Neural cell (in vitro differentiated cells): ENCODE data around the gene CHD2. TPM values are rescaled to one million over a fixed set of nuclear protein-coding genes. Genes with fewer than 3 reads are reported as not detected.
A peak's percentile ranks its signal among the peaks of the same experiment; 100 is the strongest.

Source experiments
- H2AFZ ChIP-seq: fragments of 200-600, 300-800 bp; sonication (generic), shearing (Covaris generic); 2 replicates; pipeline ENCODE4 v1.6.0; 2014; ENCODE audit warnings: low read depth, mild to moderate bottlenecking, antibody characterized with exemption, low read length, moderate library complexity
- H3F3A ChIP-seq: fragments of 200-600 bp; shearing (Covaris generic); 2 replicates; pipeline ENCODE4 v1.6.1; 2016; ENCODE audit warnings: mild to moderate bottlenecking, moderate library complexity, mixed read lengths, antibody characterized with exemption, low read length; ENCODE audit not compliant: insufficient read depth, poor library complexity, severe bottlenecking
- H3K27ac ChIP-seq: fragments of 200-600, 300-800 bp; sonication (generic), shearing (Covaris generic); 2 replicates; pipeline ENCODE4 v1.5.1; 2014; ENCODE audit warnings: mild to moderate bottlenecking, low read length, moderate library complexity
- H3K27me3 ChIP-seq: fragments of 300-800, 200-600 bp; sonication (generic), shearing (Covaris generic); 2 replicates; pipeline ENCODE4 v1.6.0; 2014; ENCODE audit warnings: mild to moderate bottlenecking, low read depth, low read length, moderate library complexity; ENCODE audit not compliant: insufficient read depth
- H3K36me3 ChIP-seq: fragments of 300-800, 200-600 bp; sonication (generic), shearing (Covaris generic); 2 replicates; pipeline ENCODE4 v1.5.1; 2014; ENCODE audit warnings: mild to moderate bottlenecking, antibody characterized with exemption, low read length, moderate library complexity; ENCODE audit not compliant: insufficient read depth
- H3K4me2 ChIP-seq: fragments of 300-800, 200-600 bp; sonication (generic), shearing (Covaris generic); 2 replicates; pipeline ENCODE4 v1.6.0; 2014; ENCODE audit warnings: mild to moderate bottlenecking, low read length
- H3K4me3 ChIP-seq: fragments of 300-800, 200-600 bp; sonication (generic), shearing (Covaris generic); 2 replicates; pipeline ENCODE4 v1.5.1; 2014; ENCODE audit warnings: mild to moderate bottlenecking, low read length, moderate library complexity
- H3K79me2 ChIP-seq: fragments of 200-600 bp; shearing (Covaris generic); replicated peaks from 2 replicates; pipeline ENCODE4 v1.6.0; 2014; ENCODE audit warnings: mild to moderate bottlenecking, low read length, moderate library complexity; ENCODE audit not compliant: insufficient read depth
- H3K9ac ChIP-seq: fragments of 300-800, 200-600 bp; sonication (generic), shearing (Covaris generic); 2 replicates; pipeline ENCODE4 v1.6.1; 2016; ENCODE audit warnings: mild to moderate bottlenecking, low read length, mixed read lengths
- H3K9me2 ChIP-seq: fragments of 200-600 bp; shearing (Covaris generic); 2 replicates; pipeline ENCODE4 v1.6.1; 2016; ENCODE audit warnings: mild to moderate bottlenecking, low read length, mixed read lengths; ENCODE audit not compliant: insufficient read depth
- H3K9me3 ChIP-seq: fragments of 200-600, 300-800 bp; sonication (generic), shearing (Covaris generic); 2 replicates; pipeline ENCODE4 v1.6.1; 2016; ENCODE audit warnings: mild to moderate bottlenecking, mixed run types, low read length, moderate library complexity, mixed read lengths
- H4K20me1 ChIP-seq: fragments of 200-600 bp; shearing (Covaris generic); 2 replicates; pipeline ENCODE4 v1.6.1; 2016; ENCODE audit warnings: mild to moderate bottlenecking, mixed run types; ENCODE audit not compliant: insufficient read depth
- CTCF ChIP-seq: fragments of 450-650 bp; IDR thresholded peaks from 2 replicates; pipeline ENCODE4 v1.5.1; 2014; ENCODE audit warnings: antibody characterized with exemption, mild to moderate bottlenecking, moderate library complexity; ENCODE audit not compliant: poor library complexity, severe bottlenecking
- EP300 ChIP-seq: fragments of 450-650 bp; conservative IDR thresholded peaks from 2 replicates; pipeline ENCODE4 v1.6.1; 2014; ENCODE audit warnings: antibody characterized with exemption, mild to moderate bottlenecking, moderate library complexity; ENCODE audit not compliant: poor library complexity, severe bottlenecking
- EZH2 ChIP-seq: fragments of 200-600, 300-800 bp; shearing (Covaris generic), sonication (generic); IDR thresholded peaks from 2 replicates; pipeline ENCODE4 v1.6.1; 2014; ENCODE audit warnings: antibody characterized with exemption, low read length, borderline replicate concordance, mild to moderate bottlenecking; ENCODE audit not compliant: insufficient read depth, poor library complexity, severe bottlenecking
- MXI1 ChIP-seq: fragments of 450-650 bp; conservative IDR thresholded peaks from 2 replicates; pipeline ENCODE4 v1.6.1; 2014; ENCODE audit warnings: antibody characterized with exemption, mild to moderate bottlenecking; ENCODE audit not compliant: poor library complexity, severe bottlenecking
- POLR2AphosphoS5 ChIP-seq: IDR thresholded peaks from 2 replicates; pipeline ENCODE4 v1.6.1; 2012
- RAD21 ChIP-seq: fragments of 450-650 bp; conservative IDR thresholded peaks from 2 replicates; pipeline ENCODE4 v1.6.1; 2014; ENCODE audit warnings: antibody characterized with exemption, mild to moderate bottlenecking, moderate library complexity
- REST ChIP-seq: IDR thresholded peaks from 2 replicates; pipeline ENCODE4 v1.6.1; 2012; ENCODE audit warnings: borderline replicate concordance
- SMC3 ChIP-seq: fragments of 450-650 bp; conservative IDR thresholded peaks from 2 replicates; pipeline ENCODE4 v1.6.1; 2014; ENCODE audit warnings: antibody characterized with exemption, mild to moderate bottlenecking, moderate library complexity; ENCODE audit not compliant: poor library complexity
- TAF1 ChIP-seq: IDR thresholded peaks from 2 replicates; pipeline ENCODE4 v1.6.1; 2012; ENCODE audit warnings: low read depth
- polyA plus RNA-seq: library from polyadenylated mRNA; depleted of rRNA; stranded (reverse); fragments of >200 nt; gene quantifications from 2 replicates; pipeline ENCODE4 v1.2.3, GENCODE V29; 2014

The CHD2 gene
- polyA plus RNA-seq, 1 donor from 2014 or later, result 113 TPM

GRCh38 chr15:93018574-93018973 is 118.5 kb downstream of the CHD2 start:
- H3K27me3 ChIP-seq, result no peaks in the 10 kb centered on the region
- H3K27ac ChIP-seq, result no peak overlapping the region
- H3K4me2 ChIP-seq, result no peak overlapping the region
- H3F3A ChIP-seq, result no peaks in the 10 kb centered on the region
- no peaks in the 10 kb centered on the region for H3K9me3 ChIP-seq
- no peak overlapping the region for H3K4me3 ChIP-seq
- no peaks in the 10 kb centered on the region for H3K9me2 ChIP-seq
- peaks cover 12% of the 10 kb centered on the region for H3K79me2 ChIP-seq
- peaks cover 48% of the 10 kb centered on the region for H3K36me3 ChIP-seq
- H2AFZ ChIP-seq, result no peak overlapping the region
- H3K9ac ChIP-seq, result no peak overlapping the region
- peaks cover 4% of the 10 kb centered on the region for H4K20me1 ChIP-seq
- TF ChIP-seq EZH2 (no peak), CTCF (peak; percentile 34), RAD21 (peak; percentile 11)

- no peaks in the 10 kb centered on the region for H3F3A ChIP-seq
- H3K9me3 ChIP-seq, result no peaks in the 10 kb centered on the region
- H3K9me2 ChIP-seq, result no peaks in the 10 kb centered on the region
- no peak overlapping the region for H3K4me3 ChIP-seq
- no peak overlapping the region for H2AFZ ChIP-seq
- H3K9ac ChIP-seq, result no peak overlapping the region
- H3K36me3 ChIP-seq, result peaks cover 51% of the 10 kb centered on the region
- no peak overlapping the region for H3K27ac ChIP-seq
- TF ChIP-seq CTCF (no peak), MXI1 (no peak), SMC3 (no peak), POLR2AphosphoS5 (no peak), EZH2 (no peak), RAD21 (no peak), TAF1 (no peak), EP300 (no peak), REST (no peak)
- H4K20me1 ChIP-seq, result peaks cover 8% of the 10 kb centered on the region
- no peaks in the 10 kb centered on the region for H3K27me3 ChIP-seq
- H3K79me2 ChIP-seq, result peaks cover 12% of the 10 kb centered on the region
- H3K4me2 ChIP-seq, result no peak overlapping the region
Measured at GRCh38 chr15:93019090-93019489, 119.0 kb downstream of the CHD2 start.
